Endothelial cell of umbilical vein (primary cell): ENCODE data around the gene MAML3. TPM values are rescaled to one million over a fixed set of nuclear protein-coding genes. Genes with fewer than 3 reads are reported as not detected.

Source experiments
- BruUV-seq: library from RNA; stranded (reverse); fragments of 400-500 nt; replicated peaks from 2 replicates; lab custom pipeline; 2021; lab: Mats Ljungman, UMichigan
- CTCF ChIA-PET: fragments of 300-600, 350-600 bp; sonication (Branson Sonifier 250); formaldehyde crosslinking; loops from one replicate; lab custom pipeline; 2021; ENCODE audit warnings: antibody characterized with exemption, inconsistent platforms; lab: Charles Lee
- POLR2A ChIA-PET: fragments of 300-600, 350-600 bp; sonication (Branson Sonifier 250); formaldehyde crosslinking; loops from one replicate; lab custom pipeline; 2021; ENCODE audit warnings: antibody characterized with exemption, inconsistent platforms; lab: Charles Lee
- DNase-seq: peaks from one replicate; pipeline ENCODE4 v3.0.0-alpha.2; 2011; ENCODE audit warnings: low read depth, low spot score
- FAIRE-seq: peaks from 2 replicates; lab custom pipeline; 2011; peaks lifted over from hg19 to GRCh38; lab: Jason Lieb, UNC
- H2AFZ ChIP-seq: 2 replicates; pipeline ENCODE4 v1.6.0; 2012; ENCODE audit warnings: low read depth, low read length, control low read depth, inconsistent platforms
- H3K27ac ChIP-seq: 2 replicates; pipeline ENCODE4 v1.5.1; 2011; ENCODE audit warnings: low read depth, mild to moderate bottlenecking, control low read depth, low read length, moderate library complexity; ENCODE audit not compliant: insufficient read depth
- H3K27me3 ChIP-seq, 2 experiments: 2 replicates each; pipeline versions ENCODE4 v1.6.0 to v1.6.1; 2011; ENCODE audit warnings: low read length in 2 of 2, mixed read lengths in 1 of 2; ENCODE audit not compliant: control insufficient read depth in 2 of 2, insufficient read depth in 2 of 2
- H3K36me3 ChIP-seq, 2 experiments: 2 replicates in 1 of 2; 3 replicates in 1 of 2; pipeline ENCODE4 v1.5.1; 2011; ENCODE audit warnings: low read length in 2 of 2, mild to moderate bottlenecking in 1 of 2, moderate library complexity in 1 of 2; ENCODE audit not compliant: control insufficient read depth in 2 of 2, insufficient read depth in 2 of 2; ENCODE audit errors: extremely low read depth in 1 of 2
- H3K4me1 ChIP-seq: 3 replicates; pipeline ENCODE4 v1.5.1; 2011; ENCODE audit warnings: mild to moderate bottlenecking, low read length; ENCODE audit not compliant: control insufficient read depth, insufficient read depth; ENCODE audit errors: extremely low read depth
- H3K4me2 ChIP-seq: 2 replicates; pipeline ENCODE4 v1.6.1; 2011; ENCODE audit warnings: low read length, control low read depth, mixed read lengths; ENCODE audit not compliant: insufficient read depth
- H3K4me3 ChIP-seq, 3 experiments: fragments of 200-600 bp in 1 of 3; sonication (generic), shearing (Covaris generic) in 1 of 3; replicated peaks in 1 of 3; 2 replicates each; pipeline ENCODE4 v1.5.1; 2011 to 2016; ENCODE audit warnings: control low read depth in 3 of 3, low read length in 3 of 3, mild to moderate bottlenecking in 2 of 3, inconsistent platforms in 1 of 3, low read depth in 1 of 3, moderate library complexity in 1 of 3; ENCODE audit not compliant: insufficient read depth in 1 of 3
- H3K79me2 ChIP-seq: 2 replicates; pipeline ENCODE4 v1.6.0; 2012; ENCODE audit warnings: low read length, inconsistent platforms; ENCODE audit not compliant: control insufficient read depth, insufficient read depth
- H3K9ac ChIP-seq: replicated peaks from 2 replicates; pipeline ENCODE3; 2011; ENCODE audit warnings: low read length, control low read depth; ENCODE audit not compliant: insufficient read depth; ENCODE audit errors: extremely low read depth
- H3K9me1 ChIP-seq: replicated peaks from 3 replicates; pipeline ENCODE4 v1.6.0; 2011; ENCODE audit warnings: mild to moderate bottlenecking, low read length; ENCODE audit not compliant: control insufficient read depth, insufficient read depth; ENCODE audit errors: extremely low read depth
- H3K9me3 ChIP-seq: replicated peaks from 2 replicates; pipeline ENCODE4 v1.5.1; 2012; ENCODE audit warnings: low read length, inconsistent platforms; ENCODE audit not compliant: control insufficient read depth, insufficient read depth
- H4K20me1 ChIP-seq: replicated peaks from 2 replicates; pipeline ENCODE3; 2011; ENCODE audit warnings: mild to moderate bottlenecking, low read length; ENCODE audit not compliant: control insufficient read depth, insufficient read depth; ENCODE audit errors: extremely low read depth
- EZH2 ChIP-seq: IDR thresholded peaks from 2 replicates; pipeline ENCODE4 v1.6.1; 2012; ENCODE audit warnings: borderline replicate concordance, low read depth, mild to moderate bottlenecking, moderate library complexity, low read length, inconsistent platforms; ENCODE audit not compliant: severe bottlenecking
- FOS ChIP-seq: IDR thresholded peaks from 2 replicates; pipeline ENCODE4 v1.6.1; 2011; ENCODE audit warnings: mild to moderate bottlenecking, low read length, moderate library complexity, borderline replicate concordance; ENCODE audit not compliant: insufficient read depth
- GATA2 ChIP-seq: IDR thresholded peaks from 2 replicates; pipeline ENCODE4 v1.7.0; 2011; ENCODE audit warnings: low read depth, mild to moderate bottlenecking, moderate library complexity, mixed read lengths, low read length; ENCODE audit not compliant: insufficient read length, insufficient read depth
- JUN ChIP-seq: IDR thresholded peaks from 2 replicates; pipeline ENCODE4 v1.6.1; 2011; ENCODE audit warnings: borderline replicate concordance, low read depth; ENCODE audit not compliant: insufficient read length, insufficient read depth
- MYC ChIP-seq: IDR thresholded peaks from one replicate; pipeline ENCODE4 v1.6.1; 2011; ENCODE audit warnings: mild to moderate bottlenecking, low read depth, low read length
- POLR2A ChIP-seq: IDR thresholded peaks from 2 replicates; pipeline ENCODE4 v1.6.1; 2012; ENCODE audit warnings: low read depth, mild to moderate bottlenecking, control low read depth, low read length
- POLR2AphosphoS5 ChIP-seq: IDR thresholded peaks from 2 replicates; pipeline ENCODE4 v1.6.1; 2012; ENCODE audit warnings: low read depth, mild to moderate bottlenecking, control low read depth, low read length, moderate library complexity; ENCODE audit not compliant: insufficient read depth
- dilution Hi-C: fragments of 300-500 bp; cut with MboI; formaldehyde crosslinking; loops from one replicate; pipeline ENCODE4 v1.15.0; 2019; ENCODE audit warnings: low sequenced_read_pairs; ENCODE audit not compliant: extremely low pct_ligation_motif_present
- intact Hi-C: fragments of 100-400 bp; cut with micrococcal nuclease; formaldehyde crosslinking; loops from one replicate; pipeline ENCODE4 v1.10.0; 2022
- polyA plus RNA-seq, 4 experiments: library from polyadenylated mRNA; depleted of rRNA in 3 of 4; stranded (reverse) in 3 of 4; unstranded in 1 of 4; fragments of >200 nt; gene quantifications; 2 replicates each; pipeline versions ENCODE4 v1.2.1 to v1.2.3, GENCODE V29; 2011 to 2012; ENCODE audit warnings: missing spikeins in 1 of 4
- total RNA-seq: library from RNA; stranded (reverse); gene quantifications from 2 replicates; pipeline ENCODE4 v1.2.3, GENCODE V29; 2021
- TF ChIP-seq, protein P1 (sequence below), 2 donors: IDR thresholded peaks; 1 replicate in 1 of 2; 2 replicates in 1 of 2; pipeline ENCODE4 v1.5.1; 2011; ENCODE audit warnings: low read length in 2 of 2, mild to moderate bottlenecking in 2 of 2, moderate library complexity in 2 of 2, control low read depth in 1 of 2, inconsistent platforms in 1 of 2, low read depth in 1 of 2; ENCODE audit not compliant: insufficient read depth in 1 of 2; ENCODE audit errors: extremely low read depth in 1 of 2

The MAML3 gene
- total and polyA plus RNA-seq, 2 donors (not counting 3 experiments of a cell fraction or from before 2014, with no cell fraction given) = 14.0 to 20.3 TPM

DNA sequence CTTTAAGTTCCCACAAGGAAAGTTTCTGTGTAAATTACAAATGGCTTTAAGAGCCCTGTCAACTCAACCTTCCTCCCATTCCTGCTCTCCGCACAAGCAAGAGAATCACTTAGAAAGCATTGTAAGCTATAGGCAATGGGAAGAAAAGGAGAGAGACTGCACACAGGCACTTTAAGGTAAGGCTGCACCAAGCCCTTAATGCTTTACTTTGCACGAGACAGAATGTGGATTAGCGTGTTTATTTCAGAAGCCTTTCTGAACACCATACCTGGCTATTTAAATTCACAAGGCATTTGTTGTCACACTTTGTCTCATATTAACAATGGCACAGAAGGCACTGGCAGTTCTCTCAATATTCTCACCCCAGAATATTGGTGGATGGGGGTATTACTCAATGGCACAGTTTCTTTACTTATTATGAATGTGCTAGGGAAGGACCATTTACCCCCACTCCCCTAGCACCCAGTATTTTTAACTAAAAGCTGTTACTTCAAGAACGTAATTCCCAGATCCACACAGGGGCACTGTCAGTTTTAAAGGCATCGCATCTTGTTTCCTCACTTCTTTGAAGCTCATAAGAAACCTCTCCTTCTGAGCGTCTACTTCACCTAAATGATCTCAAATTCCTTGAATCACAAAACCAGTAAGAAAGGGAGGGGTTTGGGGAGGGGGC is 150.0 kb downstream of the MAML3 start:
- Histone ChIP-seq H4K20me1 (no peaks in the 10 kb centered on the region), H2AFZ (peak overlapping the region; percentile 4), H3K79me2 (no peaks in the 10 kb centered on the region), H3K9me3 (no peaks in the 10 kb centered on the region), H3K9ac (peak overlapping the region; percentile 43), H3K27ac (no peak overlapping the region), H3K9me1 (no peaks in the 10 kb centered on the region), H3K4me3 (peak overlapping the region in 1 of 3 experiments; percentile 34), H3K4me2 (peak overlapping the region; percentile 43), H3K36me3 (no peaks in the 10 kb centered on the region), H3K4me1 (peaks cover 7% of the 10 kb centered on the region), H3K27me3 (no peaks in the 10 kb centered on the region)
- TF ChIP-seq POLR2AphosphoS5 = no peak
- ChIA-PET POLR2A (no interaction called here), CTCF (interaction anchor here (0.7 to 2.6 kb wide), 21 partner anchors 9 to 356 kb away, joined by 3 to 11 read pairs (median 4); no protein-coding TSS in a partner anchor)
- DNase-seq (no peak), FAIRE-seq (no peak)
- intact Hi-C loops = loop anchor here (2.0 to 5.0 kb wide), 2 partner anchors 87 to 269 kb away; no protein-coding TSS in a partner anchor
- dilution Hi-C loops = no loop called here
- no TSS peak for BruUV-seq

DNA sequence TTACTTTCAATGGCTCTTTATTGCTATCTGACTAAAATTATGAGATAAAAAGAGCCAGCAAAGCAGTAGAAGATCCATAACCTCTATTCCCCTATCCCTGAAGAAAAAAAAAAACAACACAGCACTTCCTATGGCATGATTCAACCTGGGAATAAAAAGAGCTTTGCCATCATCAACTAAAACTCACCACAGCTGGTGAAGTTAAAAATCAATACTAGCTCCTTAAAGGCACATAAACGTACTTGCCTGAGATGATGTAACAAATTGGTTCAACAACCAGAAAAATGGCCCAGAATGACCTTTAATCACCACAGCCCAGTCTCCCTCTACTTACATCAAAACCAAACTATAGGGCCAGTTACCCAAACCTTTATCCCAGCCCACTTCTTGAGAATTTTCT is 153.8 kb downstream of the MAML3 start:
- TF ChIP-seq MYC = no peak
- TF ChIP-seq EZH2 = no peak
- TF ChIP-seq POLR2AphosphoS5 = no peak
- no peak for TF ChIP-seq POLR2A
- no peak for TF ChIP-seq FOS
- TF ChIP-seq, protein P1, sequence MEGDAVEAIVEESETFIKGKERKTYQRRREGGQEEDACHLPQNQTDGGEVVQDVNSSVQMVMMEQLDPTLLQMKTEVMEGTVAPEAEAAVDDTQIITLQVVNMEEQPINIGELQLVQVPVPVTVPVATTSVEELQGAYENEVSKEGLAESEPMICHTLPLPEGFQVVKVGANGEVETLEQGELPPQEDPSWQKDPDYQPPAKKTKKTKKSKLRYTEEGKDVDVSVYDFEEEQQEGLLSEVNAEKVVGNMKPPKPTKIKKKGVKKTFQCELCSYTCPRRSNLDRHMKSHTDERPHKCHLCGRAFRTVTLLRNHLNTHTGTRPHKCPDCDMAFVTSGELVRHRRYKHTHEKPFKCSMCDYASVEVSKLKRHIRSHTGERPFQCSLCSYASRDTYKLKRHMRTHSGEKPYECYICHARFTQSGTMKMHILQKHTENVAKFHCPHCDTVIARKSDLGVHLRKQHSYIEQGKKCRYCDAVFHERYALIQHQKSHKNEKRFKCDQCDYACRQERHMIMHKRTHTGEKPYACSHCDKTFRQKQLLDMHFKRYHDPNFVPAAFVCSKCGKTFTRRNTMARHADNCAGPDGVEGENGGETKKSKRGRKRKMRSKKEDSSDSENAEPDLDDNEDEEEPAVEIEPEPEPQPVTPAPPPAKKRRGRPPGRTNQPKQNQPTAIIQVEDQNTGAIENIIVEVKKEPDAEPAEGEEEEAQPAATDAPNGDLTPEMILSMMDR (IDR thresholded peaks at IDR 0.05; ENCODE audit: extremely low read depth in 1 of 2, insufficient read depth in 1 of 2, low read depth in 1 of 2, low read length in 2 of 2) = no peak
- no peak for TF ChIP-seq JUN
- no peak for TF ChIP-seq GATA2
- Histone ChIP-seq H3K27me3 (no peaks in the 10 kb centered on the region), H3K4me3 (no peak overlapping the region), H3K4me2 (no peak overlapping the region), H2AFZ (no peak overlapping the region), H3K4me1 (peaks cover 7% of the 10 kb centered on the region), H3K9me1 (no peaks in the 10 kb centered on the region), H3K27ac (no peak overlapping the region), H4K20me1 (no peaks in the 10 kb centered on the region), H3K9me3 (no peaks in the 10 kb centered on the region), H3K36me3 (no peaks in the 10 kb centered on the region), H3K79me2 (no peaks in the 10 kb centered on the region), H3K9ac (no peak overlapping the region)
- BruUV-seq = no TSS peak
- POLR2A ChIA-PET = no interaction called here
- DNase-seq (no peak), FAIRE-seq (no peak)
- CTCF ChIA-PET = no interaction called here
- dilution Hi-C loops (no loop called here), intact Hi-C loops (loop anchor here (5.0 kb wide), 1 partner anchor 83 kb away; no protein-coding TSS in a partner anchor)
